Prostate gland (tissue), 2 donors: Measurements from ENCODE around the gene ZBTB16.

ENCODE experiments used
- POLR2A ChIP-seq: fragments of 450-650 bp; IDR thresholded peaks from one replicate; pipeline ENCODE4 v1.6.1; 2016; ENCODE audit warnings: antibody characterized with exemption, mild to moderate bottlenecking
- POLR2AphosphoS5 ChIP-seq: sonication (generic); formaldehyde crosslinking; IDR thresholded peaks from one replicate; pipeline ENCODE4 v1.6.1; 2017; ENCODE audit warnings: antibody characterized with exemption
- TF ChIP-seq, protein P1 (sequence below), 4 experiments: fragments of 200-600 bp in 2 of 4; fragments of 450-650 bp in 2 of 4; sonication (generic) in 2 of 4; IDR thresholded peaks; 1 replicate in 3 of 4; 2 replicates in 1 of 4; pipeline ENCODE4 v1.5.1; 2016 to 2019; ENCODE audit warnings: antibody characterized with exemption in 4 of 4, mild to moderate bottlenecking in 2 of 4, moderate library complexity in 2 of 4

DNA sequence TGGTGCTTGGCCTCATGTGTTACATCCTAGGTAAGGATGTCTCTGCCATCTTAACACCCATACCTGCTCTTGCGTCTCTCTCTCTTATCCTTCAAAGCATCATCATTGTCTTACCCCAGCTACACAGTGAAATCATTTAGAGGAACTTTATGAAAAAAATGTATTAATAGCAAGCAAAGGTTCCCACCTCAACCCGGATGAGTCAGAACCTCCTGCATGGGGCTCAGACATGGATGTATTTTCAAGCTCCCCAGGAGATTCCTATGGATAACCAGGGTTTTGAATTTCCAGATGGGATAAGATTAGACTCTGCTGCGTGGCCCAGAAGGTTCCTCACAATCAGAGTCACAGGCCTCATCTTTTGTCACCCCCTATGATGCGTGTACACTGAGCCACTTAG, 147.6 kb downstream of the ZBTB16 start:
- TF ChIP-seq, protein P1, sequence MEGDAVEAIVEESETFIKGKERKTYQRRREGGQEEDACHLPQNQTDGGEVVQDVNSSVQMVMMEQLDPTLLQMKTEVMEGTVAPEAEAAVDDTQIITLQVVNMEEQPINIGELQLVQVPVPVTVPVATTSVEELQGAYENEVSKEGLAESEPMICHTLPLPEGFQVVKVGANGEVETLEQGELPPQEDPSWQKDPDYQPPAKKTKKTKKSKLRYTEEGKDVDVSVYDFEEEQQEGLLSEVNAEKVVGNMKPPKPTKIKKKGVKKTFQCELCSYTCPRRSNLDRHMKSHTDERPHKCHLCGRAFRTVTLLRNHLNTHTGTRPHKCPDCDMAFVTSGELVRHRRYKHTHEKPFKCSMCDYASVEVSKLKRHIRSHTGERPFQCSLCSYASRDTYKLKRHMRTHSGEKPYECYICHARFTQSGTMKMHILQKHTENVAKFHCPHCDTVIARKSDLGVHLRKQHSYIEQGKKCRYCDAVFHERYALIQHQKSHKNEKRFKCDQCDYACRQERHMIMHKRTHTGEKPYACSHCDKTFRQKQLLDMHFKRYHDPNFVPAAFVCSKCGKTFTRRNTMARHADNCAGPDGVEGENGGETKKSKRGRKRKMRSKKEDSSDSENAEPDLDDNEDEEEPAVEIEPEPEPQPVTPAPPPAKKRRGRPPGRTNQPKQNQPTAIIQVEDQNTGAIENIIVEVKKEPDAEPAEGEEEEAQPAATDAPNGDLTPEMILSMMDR (IDR thresholded peaks at IDR 0.05) = no peak
- TF ChIP-seq POLR2AphosphoS5 = no peak
- TF ChIP-seq POLR2A = no peak
